Activated naive CD4-positive, alpha-beta T cell treated with anti-CD3 and anti-CD28 coated beads for 36 hours (primary cell): ENCODE results near the gene CORO7. TPM values are rescaled to one million over a fixed set of nuclear protein-coding genes. Genes with fewer than 3 reads are reported as not detected.

ENCODE experiments used
- total RNA-seq, 2 experiments: library from RNA; stranded (reverse); gene quantifications; one replicate each; pipeline ENCODE4 v1.2.3, GENCODE V29; 2021

Gene CORO7
- total RNA-seq, 2 experiments from 2014 or later, result 39.7 to 43.3 TPM

Other genes with a start within 250 kb of the CORO7 start
- gene SRL, start 174.5 kb downstream of the CORO7 start, total RNA-seq, result not detected
- 10 to 100 TPM; 24.0 to 27.7 TPM for gene TFAP4, start 143.6 kb downstream of the CORO7 start, total RNA-seq
- under 1 TPM; 0.12 to 0.24 TPM for gene GLIS2, start 100.5 kb downstream of the CORO7 start, total RNA-seq
- gene PAM16, start 65.3 kb downstream of the CORO7 start, total RNA-seq, result 10 to 100 TPM; 67.8 to 71.3 TPM
- gene VASN, start 44.7 kb downstream of the CORO7 start, total RNA-seq, result not detected
- 10 to 100 TPM; 86.7 to 88.0 TPM for gene DNAJA3, start 9.3 kb upstream of the CORO7 start, total RNA-seq
- 10 to 100 TPM; 30.5 to 30.8 TPM for gene NMRAL1, start 58.0 kb upstream of the CORO7 start, total RNA-seq
- 10 to 100 TPM; 46.8 to 49.3 TPM for gene HMOX2, start 59.8 kb upstream of the CORO7 start, total RNA-seq
- 10 to 100 TPM; 31.9 to 35.7 TPM for gene CDIP1, start 122.2 kb upstream of the CORO7 start, total RNA-seq
- gene C16orf96, start 139.7 kb upstream of the CORO7 start, total RNA-seq, result under 1 TPM; 0.07 to 0.30 TPM
- gene UBALD1, start 198.3 kb upstream of the CORO7 start, total RNA-seq, result 1 to 10 TPM; 8.5 to 9.3 TPM
- 10 to 100 TPM; 46.3 to 48.8 TPM for gene MGRN1, start 208.2 kb upstream of the CORO7 start, total RNA-seq